ENCODE data around the gene FAM185A. TPM values are rescaled to one million over a fixed set of nuclear protein-coding genes. Genes with fewer than 3 reads are reported as not detected.
"Not testable (repeated sequence)": the region's sequence is repeated elsewhere in the genome, so short reads cannot be mapped to it uniquely, and the experiment has no call there.

The FAM185A gene
- total RNA-seq, 4 donors from 2014 or later, result 11.5 to 20.7 (median 14.6) TPM

- intact Hi-C loops (cut with DNase I; ENCODE audit: low total_unique reads), result no loop called here
- TF ChIP-seq POLR2A (IDR thresholded peaks at IDR 0.05) (no peak), CTCF (IDR thresholded peaks at IDR 0.05) (no peak)
- no peak overlapping the region for H3K4me3 ChIP-seq (ENCODE audit: low read depth, poor library complexity, severe bottlenecking)
- 56 to 60% methylated on average over 6 of the region's 6 CpGs for WGBS, 2 donors
- DNase-seq (ENCODE audit: low spot score in 2 of 2), result no peak
Measured at GRCh38 chr7:102836191-102836919, 87.6 kb downstream of the FAM185A start.

GRCh38 chr7:102836977-102837376, 88.2 kb downstream of the FAM185A start:
- TF ChIP-seq CTCF (IDR thresholded peaks at IDR 0.05), result no peak
- no peak for TF ChIP-seq POLR2A (IDR thresholded peaks at IDR 0.05)
- 91 to 95% methylated on average over 1 of the region's 1 CpG for WGBS, 2 donors
- intact Hi-C loops (cut with DNase I; ENCODE audit: low total_unique reads), result no loop called here
- H3K4me3 ChIP-seq (ENCODE audit: low read depth, poor library complexity, severe bottlenecking), result no peak overlapping the region
- no peak for DNase-seq (ENCODE audit: low spot score in 2 of 2)

- DNase-seq (ENCODE audit: low spot score in 2 of 2), result no peak
- intact Hi-C loops (cut with DNase I; ENCODE audit: low total_unique reads), result no loop called here
- H3K4me3 ChIP-seq (ENCODE audit: low read depth, poor library complexity, severe bottlenecking), result no peak overlapping the region
- TF ChIP-seq POLR2A (IDR thresholded peaks at IDR 0.05), result no peak
- no peak for TF ChIP-seq CTCF (IDR thresholded peaks at IDR 0.05)
- WGBS, 2 donors, result 71 to 80% methylated on average over 3 of the region's 3 CpGs
Measured at GRCh38 chr7:102837802-102838201, 89.0 kb downstream of the FAM185A start.

- 90 to 91% methylated on average over 10 of the region's 10 CpGs for WGBS, 2 donors
- DNase-seq (ENCODE audit: low spot score in 2 of 2); H3K4me3 ChIP-seq (ENCODE audit: low read depth, poor library complexity, severe bottlenecking); intact Hi-C loops (cut with DNase I; ENCODE audit: low total_unique reads): not testable (repeated sequence)
Measured at GRCh38 chr7:102838572-102839101, 89.8 kb downstream of the FAM185A start.

GRCh38 chr7:102840404-102840803, 91.6 kb downstream of the FAM185A start:
- no peak overlapping the region for H3K4me3 ChIP-seq (ENCODE audit: low read depth, poor library complexity, severe bottlenecking)
- intact Hi-C loops (cut with DNase I; ENCODE audit: low total_unique reads), result no loop called here
- TF ChIP-seq CTCF (IDR thresholded peaks at IDR 0.05), result no peak
- no peak for TF ChIP-seq POLR2A (IDR thresholded peaks at IDR 0.05)
- WGBS, 2 donors, result 91 to 94% methylated on average over 3 of the region's 3 CpGs
- DNase-seq (ENCODE audit: low spot score in 2 of 2), result no peak

- no peak for DNase-seq (ENCODE audit: low spot score in 2 of 2)
- TF ChIP-seq POLR2A (IDR thresholded peaks at IDR 0.05) (no peak), CTCF (IDR thresholded peaks at IDR 0.05) (no peak)
Measured at GRCh38 chr7:102841290-102841689, 92.5 kb downstream of the FAM185A start.

More at GRCh38 chr7:102841290-102841689, 92.5 kb downstream of the FAM185A start:
- no peak overlapping the region for H3K4me3 ChIP-seq (ENCODE audit: low read depth, poor library complexity, severe bottlenecking)
- 41 to 60% methylated on average over 2 of the region's 2 CpGs for WGBS, 2 donors
- intact Hi-C loops (cut with DNase I; ENCODE audit: low total_unique reads), result no loop called here
